ENCODE data around the gene ZDHHC11B.
A peak's percentile ranks its signal among the peaks of the same experiment; 100 is the strongest.
"Not testable (repeated sequence)": the region's sequence is repeated elsewhere in the genome, so short reads cannot be mapped to it uniquely, and the experiment has no call there.

Gene ZDHHC11B

DNA sequence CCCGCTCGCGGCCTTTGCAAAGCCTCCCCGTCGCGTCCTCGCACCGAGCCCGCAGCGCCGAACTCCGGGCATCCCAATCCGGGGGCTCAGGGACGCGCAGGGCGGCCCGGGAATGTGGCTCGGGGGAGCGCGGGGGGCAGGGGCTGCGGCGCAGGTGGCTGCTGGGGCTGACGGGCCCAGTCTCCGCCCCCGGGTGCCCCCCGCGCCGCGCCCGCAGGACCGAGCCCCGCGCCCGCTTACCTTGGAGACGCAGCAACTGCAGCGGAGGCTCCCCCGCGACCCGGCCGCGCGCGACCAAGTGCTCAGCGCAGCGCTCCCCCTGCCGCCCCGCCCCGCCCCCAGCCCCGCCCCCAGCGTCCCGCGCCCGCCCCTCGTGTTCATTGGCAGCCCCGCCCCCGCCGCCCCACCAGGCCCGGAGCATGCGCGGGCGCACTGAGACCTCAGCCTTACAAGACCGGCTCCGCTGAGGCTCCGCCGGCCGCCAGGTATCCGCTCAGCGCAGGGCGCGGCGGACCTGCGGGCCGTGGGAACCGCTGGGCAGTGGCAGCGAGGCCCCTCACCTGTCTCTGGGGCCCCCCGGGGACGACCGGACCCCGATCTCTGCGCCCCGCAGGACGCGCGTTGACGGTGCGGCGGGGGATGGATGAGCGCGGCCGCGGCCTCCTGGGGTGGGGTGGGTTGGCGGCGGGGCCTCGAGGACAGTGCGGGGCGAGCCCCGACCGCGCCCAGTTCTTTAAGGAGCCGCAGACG, at the start of gene ZDHHC11B:
ZDHHC11B (minus strand) TSS at position 302 of the 750 bp plus-strand sequence. CDS start 17,810 bp downstream, outside the sequence.
- DNase-seq (ENCODE audit: low read depth in 2 of 2), result peak; percentile 78 to 87

DNA sequence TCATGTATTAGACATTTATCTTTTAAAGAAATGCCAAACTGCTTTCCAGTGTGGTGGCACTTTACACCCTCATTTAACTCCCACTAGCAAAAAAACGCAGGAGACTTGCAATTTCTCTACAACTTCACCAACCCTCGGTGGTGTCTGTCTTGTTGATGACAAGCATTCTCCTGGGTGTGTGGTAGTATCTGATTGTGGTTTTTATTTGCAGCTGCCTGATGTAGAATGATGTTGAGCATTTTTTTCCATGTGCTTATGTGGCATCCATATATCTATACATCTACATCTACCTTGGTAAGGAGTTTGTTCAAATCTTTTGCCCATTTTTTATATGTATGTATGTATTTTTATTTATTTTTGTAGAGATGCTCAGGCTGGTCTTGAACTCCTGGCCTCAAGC, 49.5 kb upstream of the ZDHHC11B start:
- not testable (repeated sequence) for DNase-seq (ENCODE audit: low read depth in 2 of 2)

- DNase-seq (ENCODE audit: low read depth in 2 of 2), result not testable (repeated sequence)
Measured at GRCh38 chr5:828194-828593, 43.7 kb upstream of the ZDHHC11B start.

- DNase-seq (ENCODE audit: low read depth in 2 of 2), result not testable (repeated sequence)
Measured at GRCh38 chr5:825544-825943, 41.0 kb upstream of the ZDHHC11B start.

GRCh38 chr5:821504-821903, 37.0 kb upstream of the ZDHHC11B start:
- DNase-seq (ENCODE audit: low read depth in 2 of 2), result no peak

GRCh38 chr5:820245-820644, 35.7 kb upstream of the ZDHHC11B start:
- no peak for DNase-seq (ENCODE audit: low read depth in 2 of 2)

DNA sequence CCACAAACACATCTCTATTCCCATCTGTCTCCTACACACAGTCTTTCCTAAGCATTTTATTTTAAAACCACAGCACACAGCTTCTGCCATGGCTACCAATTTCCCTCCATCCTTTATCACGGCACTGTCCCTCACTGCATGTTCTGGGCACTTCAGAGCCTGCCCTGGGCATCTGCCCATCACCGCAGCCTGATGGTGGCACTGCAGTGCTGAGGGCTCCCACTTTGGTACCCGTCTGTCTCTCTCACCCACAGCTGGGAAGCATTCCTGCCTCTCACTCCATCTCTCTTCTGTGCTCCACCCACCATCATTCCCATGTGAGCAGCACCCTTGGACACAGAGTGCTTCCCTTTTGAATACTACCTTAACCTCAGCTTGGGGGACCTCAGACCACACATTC, 34.5 kb upstream of the ZDHHC11B start:
- no peak for DNase-seq (ENCODE audit: low read depth in 2 of 2)

DNA sequence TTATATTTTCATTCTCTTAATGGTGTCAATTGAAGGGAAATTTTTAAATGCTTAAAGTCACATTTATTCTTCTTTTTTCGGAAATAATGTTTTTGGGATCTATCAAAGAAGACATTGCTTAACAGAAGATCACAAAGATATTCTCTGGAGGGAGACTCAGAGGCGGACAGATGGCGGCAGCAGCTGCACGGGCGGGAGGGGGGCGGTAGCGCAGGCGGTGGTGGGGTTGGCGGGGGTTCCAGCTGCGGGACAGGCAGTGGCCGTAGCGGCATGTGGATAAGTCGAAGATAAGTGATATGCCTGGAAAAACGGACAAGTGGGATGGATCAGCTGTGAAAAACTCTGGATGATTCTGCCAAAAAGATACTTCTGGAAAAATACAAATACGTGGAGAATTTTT, 31.6 kb upstream of the ZDHHC11B start:
- no peak for DNase-seq (ENCODE audit: low read depth in 2 of 2)

- DNase-seq (ENCODE audit: low read depth in 2 of 2), result no peak
Measured at GRCh38 chr5:815449-815848, 30.9 kb upstream of the ZDHHC11B start.

DNA sequence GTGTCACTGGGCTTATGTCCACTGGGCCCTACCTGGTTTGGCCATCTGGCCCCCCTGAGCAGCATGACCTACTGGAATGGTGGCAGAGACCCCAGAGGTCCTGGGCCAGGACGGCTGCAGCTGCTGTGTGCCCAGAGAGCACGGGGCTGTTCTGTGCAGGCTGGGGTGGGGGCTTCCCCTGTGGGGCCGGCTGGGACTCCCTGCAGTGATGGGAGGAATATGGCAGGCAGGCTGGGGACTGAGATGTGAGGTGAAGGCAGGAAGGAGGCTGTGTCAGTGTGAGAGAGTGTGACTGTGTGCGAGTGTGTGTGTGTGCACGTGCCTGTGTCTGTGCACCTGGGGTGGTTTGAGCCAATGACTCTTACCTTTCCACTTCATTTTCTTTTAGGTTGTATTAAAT, 29.0 kb upstream of the ZDHHC11B start:
- not testable (repeated sequence) for DNase-seq (ENCODE audit: low read depth in 2 of 2)

DNA sequence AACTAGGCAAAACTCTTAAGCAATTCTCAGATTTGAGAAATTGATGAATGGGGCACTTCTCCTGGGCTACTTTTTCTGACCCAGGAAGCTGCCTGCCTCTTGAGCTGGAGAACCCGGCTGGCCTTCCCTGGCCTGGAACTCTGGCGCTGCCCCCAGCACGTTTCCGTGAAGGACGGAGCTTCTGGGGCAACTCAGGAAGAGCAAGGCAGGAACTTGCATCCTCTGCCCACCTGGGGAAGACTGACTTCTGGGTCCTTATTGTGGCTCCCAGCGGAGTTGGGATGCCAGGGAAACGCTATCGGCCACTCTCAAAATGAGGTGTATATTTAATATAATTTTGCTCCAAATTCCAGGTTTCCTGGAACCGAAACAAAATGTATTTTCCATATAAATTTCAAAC, 26.9 kb upstream of the ZDHHC11B start:
- not testable (repeated sequence) for DNase-seq (ENCODE audit: low read depth in 2 of 2)

DNA sequence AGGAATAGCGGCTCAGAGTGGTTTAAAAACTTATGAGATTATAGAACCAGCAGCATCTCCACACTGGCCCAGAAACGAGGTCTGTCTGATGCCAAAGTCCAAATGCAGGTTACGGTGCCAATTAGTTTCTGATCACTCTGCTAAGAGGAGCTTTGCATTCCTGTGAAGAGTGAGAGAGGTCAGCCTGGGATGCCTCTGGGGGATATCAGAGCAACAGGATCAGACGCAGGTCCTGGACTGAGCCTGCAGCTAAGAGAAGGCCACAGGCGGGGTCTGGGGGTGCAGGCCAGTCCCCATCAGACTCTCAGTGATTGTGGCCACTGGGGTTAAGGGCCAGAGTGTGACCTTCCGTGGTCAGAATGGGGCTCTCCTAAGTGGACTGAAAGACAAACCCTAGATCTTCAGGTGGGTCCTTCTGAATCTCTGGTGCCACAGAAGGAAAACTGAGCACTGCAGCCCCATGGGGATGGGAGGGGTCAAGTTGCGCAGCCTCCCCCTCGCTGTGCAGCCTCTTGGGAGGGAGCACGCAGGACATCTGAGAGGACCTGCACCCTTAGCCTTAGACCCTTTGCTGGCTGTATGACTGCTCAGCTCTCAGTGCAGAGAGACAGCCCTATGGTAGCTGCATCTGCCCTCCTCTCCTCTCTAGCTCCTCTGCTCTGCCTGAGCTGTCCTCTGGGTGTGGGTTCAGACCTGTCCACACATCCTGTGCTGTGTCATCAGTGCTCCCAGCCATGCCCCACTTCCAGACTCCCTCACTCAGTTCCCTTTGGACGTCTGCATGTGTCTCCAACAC, 23.4 kb upstream of the ZDHHC11B start:
- DNase-seq (ENCODE audit: low read depth in 2 of 2), result not testable (repeated sequence)

- no peak for DNase-seq (ENCODE audit: low read depth in 2 of 2)
Measured at GRCh38 chr5:801472-801871, 16.9 kb upstream of the ZDHHC11B start.

GRCh38 chr5:801055-801454, 16.5 kb upstream of the ZDHHC11B start:
- not testable (repeated sequence) for DNase-seq (ENCODE audit: low read depth in 2 of 2)

- not testable (repeated sequence) for DNase-seq (ENCODE audit: low read depth in 2 of 2)
Measured at GRCh38 chr5:798505-799138, 14.1 kb upstream of the ZDHHC11B start.

GRCh38 chr5:797986-798385, 13.5 kb upstream of the ZDHHC11B start:
- DNase-seq (ENCODE audit: low read depth in 2 of 2), result not testable (repeated sequence)

DNA sequence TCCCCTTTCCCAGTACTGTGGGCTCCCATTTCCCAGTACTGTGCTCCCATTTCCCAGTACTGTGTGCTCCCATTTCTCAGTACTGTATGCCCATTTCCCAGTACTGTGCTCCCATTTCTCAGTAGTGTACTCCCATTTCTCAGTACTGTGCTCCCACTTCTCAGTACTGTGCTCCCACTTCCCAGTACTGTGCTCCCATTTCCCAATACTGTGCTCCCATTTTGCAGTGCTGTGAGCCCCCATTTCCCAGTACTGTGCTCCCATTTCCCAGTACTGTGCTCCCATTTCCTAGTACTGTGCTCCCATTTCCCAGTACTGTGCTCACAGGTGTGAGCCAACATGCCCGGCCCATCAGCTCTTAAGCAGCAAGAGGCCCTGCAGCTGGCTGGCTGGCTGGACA, 11.3 kb upstream of the ZDHHC11B start:
- not testable (repeated sequence) for DNase-seq (ENCODE audit: low read depth in 2 of 2)

- not testable (repeated sequence) for DNase-seq (ENCODE audit: low read depth in 2 of 2)
Measured at GRCh38 chr5:794948-795347, 10.4 kb upstream of the ZDHHC11B start.

GRCh38 chr5:788703-789102, 4.2 kb upstream of the ZDHHC11B start:
- DNase-seq (ENCODE audit: low read depth in 2 of 2), result not testable (repeated sequence)

- not testable (repeated sequence) for DNase-seq (ENCODE audit: low read depth in 2 of 2)
Measured at GRCh38 chr5:787857-788233, 3.3 kb upstream of the ZDHHC11B start.

DNA sequence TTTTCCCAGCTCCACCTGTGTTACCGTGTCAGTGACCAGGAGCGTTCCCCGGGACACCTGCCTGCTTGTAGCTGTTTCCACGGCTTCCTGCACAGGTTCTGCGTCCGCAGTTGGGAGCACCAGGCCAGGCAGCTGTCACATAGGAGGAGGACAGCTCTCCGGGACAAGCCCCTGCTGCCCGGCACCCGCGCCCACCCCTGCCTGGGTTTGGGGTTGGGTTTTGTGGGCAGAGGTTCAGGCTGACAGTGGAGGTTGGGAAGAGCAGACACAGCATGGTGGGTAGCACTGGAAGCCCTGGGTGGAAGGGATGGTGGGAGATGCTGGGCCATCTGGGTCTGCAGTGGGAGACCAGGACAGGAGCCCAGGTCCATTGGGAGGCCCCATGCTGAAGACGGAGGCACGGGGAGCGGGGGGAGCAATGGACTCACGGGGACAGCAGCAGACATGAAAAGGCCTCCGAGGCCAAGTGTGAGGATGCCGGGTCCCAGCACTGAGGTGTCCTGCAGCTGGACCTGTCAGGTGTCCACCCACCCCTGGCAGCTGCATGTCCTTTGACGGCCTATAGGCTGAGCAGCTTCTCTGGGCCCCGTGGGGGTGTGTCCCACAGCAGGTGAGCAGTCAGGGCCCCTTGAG, 2.8 kb upstream of the ZDHHC11B start:
- not testable (repeated sequence) for DNase-seq (ENCODE audit: low read depth in 2 of 2)

- not testable (repeated sequence) for DNase-seq (ENCODE audit: low read depth in 2 of 2)
Measured at GRCh38 chr5:785181-785705, 714 bp upstream of the ZDHHC11B start.

All from activated CD8-positive, alpha-beta memory T cell treated with anti-CD3 and anti-CD28 coated beads for 4 hours (primary cell).